Hepatocyte (in vitro differentiated cells): Measurements from ENCODE around the gene TMEM106C.

Source experiments
- EZH2 ChIP-seq: fragments of 200-600 bp; sonication (generic); IDR thresholded peaks from 2 replicates; pipeline ENCODE4 v1.6.1; 2016; ENCODE audit warnings: antibody characterized with exemption, mild to moderate bottlenecking, borderline replicate concordance
- EZH2phosphoT487 ChIP-seq: fragments of 200-600 bp; sonication (generic); IDR thresholded peaks from one replicate; pipeline ENCODE4 v1.6.1; 2018; ENCODE audit warnings: antibody characterized with exemption, mild to moderate bottlenecking, low read depth, moderate library complexity; ENCODE audit not compliant: unreplicated experiment, severe bottlenecking
- TF ChIP-seq, protein P1 (sequence below): fragments of 200-600 bp; sonication (generic); IDR thresholded peaks from 2 replicates; pipeline ENCODE4 v1.5.1; 2016; ENCODE audit warnings: antibody characterized with exemption, mild to moderate bottlenecking; ENCODE audit not compliant: poor library complexity

DNA sequence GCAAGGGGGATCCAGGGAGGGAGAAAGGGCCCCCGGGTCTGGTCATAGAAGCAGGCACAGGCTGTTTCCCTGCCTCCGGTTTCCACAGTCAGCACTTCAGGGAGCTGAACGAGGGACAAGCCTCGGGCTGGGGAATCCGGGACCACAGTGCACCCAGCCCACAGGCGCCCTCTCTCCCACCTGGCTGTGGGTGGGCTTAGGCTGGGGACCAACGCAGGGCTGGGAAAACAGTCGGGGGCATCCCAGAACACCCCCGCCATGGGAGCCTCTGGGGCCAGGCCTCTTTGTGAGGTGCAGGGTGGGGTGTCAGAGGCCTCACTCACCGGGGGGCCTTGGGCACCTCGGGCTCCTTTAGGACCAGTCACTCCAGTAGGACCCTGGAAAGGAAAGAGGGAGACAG lies 16.3 kb downstream of the TMEM106C start:
- TF ChIP-seq, protein P1, sequence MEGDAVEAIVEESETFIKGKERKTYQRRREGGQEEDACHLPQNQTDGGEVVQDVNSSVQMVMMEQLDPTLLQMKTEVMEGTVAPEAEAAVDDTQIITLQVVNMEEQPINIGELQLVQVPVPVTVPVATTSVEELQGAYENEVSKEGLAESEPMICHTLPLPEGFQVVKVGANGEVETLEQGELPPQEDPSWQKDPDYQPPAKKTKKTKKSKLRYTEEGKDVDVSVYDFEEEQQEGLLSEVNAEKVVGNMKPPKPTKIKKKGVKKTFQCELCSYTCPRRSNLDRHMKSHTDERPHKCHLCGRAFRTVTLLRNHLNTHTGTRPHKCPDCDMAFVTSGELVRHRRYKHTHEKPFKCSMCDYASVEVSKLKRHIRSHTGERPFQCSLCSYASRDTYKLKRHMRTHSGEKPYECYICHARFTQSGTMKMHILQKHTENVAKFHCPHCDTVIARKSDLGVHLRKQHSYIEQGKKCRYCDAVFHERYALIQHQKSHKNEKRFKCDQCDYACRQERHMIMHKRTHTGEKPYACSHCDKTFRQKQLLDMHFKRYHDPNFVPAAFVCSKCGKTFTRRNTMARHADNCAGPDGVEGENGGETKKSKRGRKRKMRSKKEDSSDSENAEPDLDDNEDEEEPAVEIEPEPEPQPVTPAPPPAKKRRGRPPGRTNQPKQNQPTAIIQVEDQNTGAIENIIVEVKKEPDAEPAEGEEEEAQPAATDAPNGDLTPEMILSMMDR: no peak
- no peak for TF ChIP-seq EZH2
- no peak for TF ChIP-seq EZH2phosphoT487
